Ishikawa (cell line): Measurements from ENCODE around the gene BFSP2.

Source experiments
- CEBPB ChIP-seq: IDR thresholded peaks from 2 replicates; pipeline ENCODE4 v1.6.1; 2012
- CREB1 ChIP-seq: IDR thresholded peaks from 2 replicates; pipeline ENCODE4 v1.6.1; 2012; ENCODE audit warnings: low read depth
- EGR1 ChIP-seq: IDR thresholded peaks from 2 replicates; pipeline ENCODE4 v1.6.1; 2012
- EP300 ChIP-seq: IDR thresholded peaks from 2 replicates; pipeline ENCODE4 v1.6.1; 2012; ENCODE audit warnings: borderline replicate concordance
- FOXM1 ChIP-seq: IDR thresholded peaks from 2 replicates; pipeline ENCODE4 v1.6.1; 2012; ENCODE audit warnings: low read depth, borderline replicate concordance
- MAX ChIP-seq: IDR thresholded peaks from 2 replicates; pipeline ENCODE4 v1.6.1; 2012
- NFIC ChIP-seq: IDR thresholded peaks from 2 replicates; pipeline ENCODE4 v1.6.1; 2012
- RAD21 ChIP-seq: IDR thresholded peaks from 2 replicates; pipeline ENCODE4 v1.6.1; 2012; ENCODE audit warnings: low read depth
- REST ChIP-seq: IDR thresholded peaks from 2 replicates; pipeline ENCODE4 v1.6.1; 2012; ENCODE audit warnings: low read depth, mild to moderate bottlenecking
- TAF1 ChIP-seq: IDR thresholded peaks from 2 replicates; pipeline ENCODE4 v1.6.1; 2012; ENCODE audit warnings: low read depth, mild to moderate bottlenecking
- TCF12 ChIP-seq: IDR thresholded peaks from 2 replicates; pipeline ENCODE4 v1.6.1; 2012; ENCODE audit warnings: low read depth
- TEAD4 ChIP-seq: IDR thresholded peaks from 2 replicates; pipeline ENCODE4 v1.6.1; 2012
- USF1 ChIP-seq: IDR thresholded peaks from 2 replicates; pipeline ENCODE4 v1.6.1; 2012
- YY1 ChIP-seq: IDR thresholded peaks from 2 replicates; pipeline ENCODE4 v1.6.1; 2012; ENCODE audit warnings: low read depth
- ZBTB7A ChIP-seq: IDR thresholded peaks from 2 replicates; pipeline ENCODE4 v1.6.1; 2012; ENCODE audit warnings: low read depth

Gene BFSP2

GRCh38 chr3:133368371-133369067, 31.3 kb upstream of the BFSP2 start:
- TF ChIP-seq EP300 (no peak), ZBTB7A (no peak), TCF12 (no peak), CREB1 (no peak), MAX (no peak), NFIC (no peak), TAF1 (no peak), TEAD4 (no peak), RAD21 (no peak), FOXM1 (no peak), USF1 (no peak), YY1 (no peak), EGR1 (no peak), REST (no peak), CEBPB (no peak)

- TF ChIP-seq MAX (no peak), YY1 (no peak), NFIC (no peak), CREB1 (no peak), USF1 (no peak), RAD21 (no peak)
These were observed 30.8 kb upstream of the BFSP2 start for GRCh38 chr3:133369068-133369440.

GRCh38 chr3:133371181-133371580, 28.7 kb upstream of the BFSP2 start:
- TF ChIP-seq TCF12, result no peak

GRCh38 chr3:133371676-133372075, 28.2 kb upstream of the BFSP2 start:
- TF ChIP-seq RAD21 (no peak), EP300 (no peak), NFIC (no peak), REST (no peak), EGR1 (no peak)

GRCh38 chr3:133374708-133375402, 25.0 kb upstream of the BFSP2 start:
- TF ChIP-seq USF1, result no peak

- TF ChIP-seq CREB1 (no peak), EGR1 (no peak), CEBPB (no peak), ZBTB7A (no peak), RAD21 (no peak), TCF12 (no peak), FOXM1 (no peak), NFIC (no peak), TAF1 (no peak), TEAD4 (no peak), MAX (no peak), EP300 (no peak), USF1 (no peak)
These were observed 24.5 kb upstream of the BFSP2 start for GRCh38 chr3:133375403-133375745.
